Activated B cell treated with CpG ODN at 0.5 μM for 24 hours (primary cell): ENCODE results near the gene TCIRG1. TPM values are rescaled to one million over a fixed set of nuclear protein-coding genes. Genes with fewer than 3 reads are reported as not detected.

Experiments
- ATAC-seq: fragments of 200-7000 bp; cut with Tn5 transposase; one replicate; pipeline ENCODE4 v1.10.0; 2021; ENCODE audit warnings: low read depth, mild to moderate bottlenecking, moderate library complexity
- CTCF ChIA-PET: fragments of 350-600 bp; sonication (Branson Sonifier 250); formaldehyde crosslinking; loops from one replicate; lab custom pipeline; 2021; ENCODE audit warnings: antibody characterized with exemption; lab: Charles Lee
- POLR2A ChIA-PET: fragments of 350-600 bp; sonication (Branson Sonifier 250); formaldehyde crosslinking; loops from one replicate; lab custom pipeline; 2021; ENCODE audit warnings: antibody characterized with exemption; lab: Charles Lee
- DNase-seq: peaks from one replicate; pipeline ENCODE4 v3.0.0; 2022
- H3K27ac Mint-ChIP-seq: one replicate; pipeline ENCODE4 v1.8.0; 2020; ENCODE audit warnings: mixed read lengths
- H3K27me3 Mint-ChIP-seq: one replicate; pipeline ENCODE4 v1.8.0; 2021; ENCODE audit warnings: mixed read lengths
- H3K36me3 Mint-ChIP-seq: one replicate; pipeline ENCODE4 v1.8.0; 2021; ENCODE audit warnings: low read depth, mixed read lengths
- H3K4me1 Mint-ChIP-seq: one replicate; pipeline ENCODE4 v1.8.0; 2021; ENCODE audit warnings: mixed read lengths
- H3K4me3 Mint-ChIP-seq: one replicate; pipeline ENCODE4 v1.8.0; 2020; ENCODE audit warnings: mild to moderate bottlenecking, mixed read lengths
- H3K9me3 Mint-ChIP-seq: one replicate; pipeline ENCODE4 v1.8.0; 2020; ENCODE audit warnings: mixed read lengths
- CTCF ChIP-seq: fragments of 200-600 bp; IDR thresholded peaks from one replicate; pipeline ENCODE4 v1.8.0; 2022; ENCODE audit warnings: antibody characterized with exemption, mild to moderate bottlenecking
- intact Hi-C: fragments of 100-400 bp; cut with micrococcal nuclease; formaldehyde crosslinking; loops from one replicate; pipeline ENCODE4 v1.15.1; 2024
- total RNA-seq: library from RNA; stranded (reverse); gene quantifications from 2 replicates; pipeline ENCODE4 v1.2.3, GENCODE V29; 2022

TCIRG1 gene
- total RNA-seq, 1 donor from 2014 or later, result 227 TPM

- no peaks in the 10 kb centered on the region for H3K36me3 Mint-ChIP-seq
- no peak overlapping the region for H3K27ac Mint-ChIP-seq
- DNase-seq (no peak), ATAC-seq (no peak)
- intact Hi-C loops, result no loop called here
- no peaks in the 10 kb centered on the region for H3K9me3 Mint-ChIP-seq
- H3K27me3 Mint-ChIP-seq, result no peaks in the 10 kb centered on the region
- no peak for TF ChIP-seq CTCF
- no peak overlapping the region for H3K4me3 Mint-ChIP-seq
- ChIA-PET CTCF (no interaction called here), POLR2A (no interaction called here)
- no peaks in the 10 kb centered on the region for H3K4me1 Mint-ChIP-seq
Measured at GRCh38 chr11:68016904-68017817, 21.7 kb upstream of the TCIRG1 start.

GRCh38 chr11:68017980-68018729, 20.7 kb upstream of the TCIRG1 start:
- H3K36me3 Mint-ChIP-seq, result no peaks in the 10 kb centered on the region
- no peak for TF ChIP-seq CTCF
- H3K27me3 Mint-ChIP-seq, result no peaks in the 10 kb centered on the region
- H3K4me3 Mint-ChIP-seq, result no peak overlapping the region
- H3K4me1 Mint-ChIP-seq, result no peaks in the 10 kb centered on the region
- no peak for DNase-seq
- ATAC-seq, result no peak
- no peak overlapping the region for H3K27ac Mint-ChIP-seq
- no peaks in the 10 kb centered on the region for H3K9me3 Mint-ChIP-seq
- intact Hi-C loops, result no loop called here
- ChIA-PET CTCF (no interaction called here), POLR2A (no interaction called here)

GRCh38 chr11:68018730-68019190, 20.1 kb upstream of the TCIRG1 start:
- TF ChIP-seq CTCF, result no peak
- no peaks in the 10 kb centered on the region for H3K4me1 Mint-ChIP-seq
- no peak overlapping the region for H3K4me3 Mint-ChIP-seq
- H3K9me3 Mint-ChIP-seq, result no peaks in the 10 kb centered on the region
- intact Hi-C loops, result no loop called here
- POLR2A ChIA-PET, result no interaction called here
- no peak overlapping the region for H3K27ac Mint-ChIP-seq
- H3K36me3 Mint-ChIP-seq, result no peaks in the 10 kb centered on the region
- CTCF ChIA-PET, result no interaction called here
- no peaks in the 10 kb centered on the region for H3K27me3 Mint-ChIP-seq
- no peak for ATAC-seq
- no peak for DNase-seq

GRCh38 chr11:68019486-68019885, 19.3 kb upstream of the TCIRG1 start:
- no peaks in the 10 kb centered on the region for H3K9me3 Mint-ChIP-seq
- H3K4me1 Mint-ChIP-seq, result no peaks in the 10 kb centered on the region
- no peak for DNase-seq
- ChIA-PET POLR2A (no interaction called here), CTCF (interaction anchor here (1.9 kb wide), 1 partner anchor 9 kb away, joined by 5 read pairs; the partner anchor contains the start of gene ALDH3B1)
- no peaks in the 10 kb centered on the region for H3K27me3 Mint-ChIP-seq
- TF ChIP-seq CTCF, result no peak
- H3K4me3 Mint-ChIP-seq, result no peak overlapping the region
- ATAC-seq, result no peak
- no peaks in the 10 kb centered on the region for H3K36me3 Mint-ChIP-seq
- no peak overlapping the region for H3K27ac Mint-ChIP-seq
- intact Hi-C loops, result no loop called here

GRCh38 chr11:68020575-68020974, 18.2 kb upstream of the TCIRG1 start:
- TF ChIP-seq CTCF, result no peak
- ChIA-PET POLR2A (no interaction called here), CTCF (interaction anchor here (1.9 kb wide), 1 partner anchor 10 kb away, joined by 5 read pairs; the partner anchor contains the start of gene ALDH3B1)
- H3K27ac Mint-ChIP-seq, result no peak overlapping the region
- no peaks in the 10 kb centered on the region for H3K4me1 Mint-ChIP-seq
- DNase-seq (no peak), ATAC-seq (no peak)
- peaks cover 2% of the 10 kb centered on the region for H3K9me3 Mint-ChIP-seq
- H3K4me3 Mint-ChIP-seq, result no peak overlapping the region
- intact Hi-C loops, result no loop called here
- H3K27me3 Mint-ChIP-seq, result no peaks in the 10 kb centered on the region
- H3K36me3 Mint-ChIP-seq, result no peaks in the 10 kb centered on the region
